Astrocyte (in vitro differentiated cells and primary cell): ENCODE measurements around the gene EVA1B. TPM values are rescaled to one million over a fixed set of nuclear protein-coding genes. Genes with fewer than 3 reads are reported as not detected.

Experiments
- DNase-seq: peaks from one replicate; pipeline ENCODE4 v3.0.0-alpha.2; 2010; ENCODE audit warnings: low read depth
- FAIRE-seq: peaks from 2 replicates; lab custom pipeline; 2011; peaks lifted over from hg19 to GRCh38; lab: Jason Lieb, UNC
- H2AFZ ChIP-seq: 2 replicates; pipeline ENCODE4 v1.6.0; 2012; ENCODE audit warnings: low read depth, low read length, inconsistent platforms
- H3K27ac ChIP-seq: 2 replicates; pipeline ENCODE4 v1.5.1; 2011; ENCODE audit warnings: low read depth, low read length, inconsistent platforms
- H3K27me3 ChIP-seq: 2 replicates; pipeline ENCODE4 v1.6.0; 2011; ENCODE audit warnings: low read length, inconsistent platforms; ENCODE audit not compliant: insufficient read depth
- H3K36me3 ChIP-seq: 2 replicates; pipeline ENCODE4 v1.5.1; 2011; ENCODE audit warnings: low read length, inconsistent platforms; ENCODE audit not compliant: insufficient read depth
- H3K4me1 ChIP-seq: 2 replicates; pipeline ENCODE4 v1.5.1; 2011; ENCODE audit warnings: low read length, inconsistent platforms; ENCODE audit not compliant: insufficient read depth
- H3K4me2 ChIP-seq: 2 replicates; pipeline ENCODE4 v1.6.0; 2012; ENCODE audit warnings: low read length, inconsistent platforms
- H3K4me3 ChIP-seq: 2 replicates; pipeline ENCODE4 v1.5.1; 2011; ENCODE audit warnings: low read depth, mild to moderate bottlenecking, low read length, inconsistent platforms; ENCODE audit not compliant: insufficient read depth
- H3K79me2 ChIP-seq: 2 replicates; pipeline ENCODE4 v1.6.0; 2012; ENCODE audit warnings: mild to moderate bottlenecking, low read length, inconsistent platforms; ENCODE audit not compliant: insufficient read depth
- H3K9ac ChIP-seq: 2 replicates; pipeline ENCODE4 v1.6.0; 2012; ENCODE audit warnings: mild to moderate bottlenecking, low read length, inconsistent platforms
- H3K9me3 ChIP-seq: 2 replicates; pipeline ENCODE4 v1.5.1; 2012; ENCODE audit warnings: low read depth, mild to moderate bottlenecking, low read length, inconsistent platforms; ENCODE audit not compliant: insufficient read depth
- H4K20me1 ChIP-seq: 2 replicates; pipeline ENCODE4 v1.6.0; 2012; ENCODE audit warnings: low read length, inconsistent platforms; ENCODE audit not compliant: insufficient read depth
- H3K27ac Mint-ChIP-seq: one replicate; pipeline ENCODE4 v1.8.0; 2021; ENCODE audit warnings: mild to moderate bottlenecking, mixed read lengths; ENCODE audit not compliant: unreplicated experiment
- H3K27me3 Mint-ChIP-seq: one replicate; pipeline ENCODE4 v1.8.0; 2021; ENCODE audit warnings: low read depth, mixed read lengths; ENCODE audit not compliant: unreplicated experiment
- H3K36me3 Mint-ChIP-seq: one replicate; pipeline ENCODE4 v1.8.0; 2021; ENCODE audit warnings: low read depth, mixed read lengths; ENCODE audit not compliant: unreplicated experiment
- H3K4me1 Mint-ChIP-seq: one replicate; pipeline ENCODE4 v1.8.0; 2021; ENCODE audit warnings: low read depth, mixed read lengths; ENCODE audit not compliant: unreplicated experiment
- H3K4me3 Mint-ChIP-seq: one replicate; pipeline ENCODE4 v1.8.0; 2021; ENCODE audit warnings: mild to moderate bottlenecking, moderate library complexity, mixed read lengths; ENCODE audit not compliant: unreplicated experiment
- H3K9me3 Mint-ChIP-seq: one replicate; pipeline ENCODE4 v1.8.0; 2021; ENCODE audit warnings: mild to moderate bottlenecking, mixed read lengths; ENCODE audit not compliant: unreplicated experiment
- CTCF ChIP-seq: IDR thresholded peaks from 2 replicates; pipeline ENCODE4 v1.5.1; 2011; ENCODE audit warnings: low read depth, mild to moderate bottlenecking, inconsistent platforms, low read length, moderate library complexity; ENCODE audit not compliant: insufficient read depth
- EZH2 ChIP-seq: IDR thresholded peaks from 2 replicates; pipeline ENCODE4 v1.6.1; 2012; ENCODE audit warnings: mild to moderate bottlenecking, low read length, inconsistent platforms; ENCODE audit not compliant: insufficient read depth
- total RNA-seq: library from RNA; stranded (reverse); gene quantifications from 2 replicates; pipeline ENCODE4 v1.2.1, GENCODE V29; 2021

Gene EVA1B
- total RNA-seq, 1 donor from 2014 or later, result 57.3 TPM

DNA sequence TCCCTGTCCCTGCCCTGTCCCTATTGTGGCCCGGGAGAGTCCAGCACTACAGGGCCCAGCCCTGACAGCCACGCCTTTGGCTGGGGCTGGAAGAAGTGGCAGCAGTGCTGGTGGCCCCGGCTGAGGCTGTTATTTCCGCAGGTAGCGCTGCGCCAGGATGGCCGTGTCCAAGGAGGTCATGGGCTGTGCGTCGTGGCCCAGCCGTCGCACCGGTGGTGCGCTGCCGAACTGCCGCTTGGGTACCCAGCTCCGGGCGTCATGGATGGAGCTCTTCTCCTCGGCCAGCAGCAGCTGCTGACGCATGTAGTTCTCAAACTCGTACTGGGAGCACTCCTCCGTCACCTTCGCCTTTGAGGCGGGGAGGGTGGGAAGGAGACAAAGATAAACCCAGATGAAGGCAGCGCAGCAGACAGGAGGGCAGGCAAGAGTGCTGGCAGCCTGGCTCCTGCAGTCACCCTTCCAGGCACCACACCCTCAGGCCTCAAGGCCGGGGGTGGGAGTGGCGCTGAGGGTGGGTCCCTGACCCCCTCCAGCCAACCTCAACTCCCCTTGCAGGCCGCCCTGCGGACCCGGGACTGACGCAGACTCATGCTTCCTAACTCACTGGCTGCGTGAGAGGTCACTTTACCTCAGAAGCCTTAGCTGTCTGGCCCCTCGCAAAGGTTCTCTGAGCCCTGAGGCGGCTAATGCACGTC, 18.3 kb upstream of the EVA1B start:
- Histone ChIP-seq H3K4me1 (peaks cover 12% of the 10 kb centered on the region), H3K27ac (no peak overlapping the region), H3K36me3 (peaks cover 9% of the 10 kb centered on the region), H4K20me1 (no peaks in the 10 kb centered on the region), H3K9ac (no peak overlapping the region), H3K9me3 (no peaks in the 10 kb centered on the region), H3K4me2 (no peak overlapping the region), H2AFZ (no peak overlapping the region), H3K27me3 (no peaks in the 10 kb centered on the region), H3K79me2 (no peaks in the 10 kb centered on the region), H3K4me3 (no peak overlapping the region)
- Mint-ChIP-seq H3K27ac (no peak overlapping the region), H3K36me3 (peaks cover 19% of the 10 kb centered on the region), H3K4me3 (no peak overlapping the region), H3K4me1 (peaks cover 7% of the 10 kb centered on the region), H3K9me3 (no peaks in the 10 kb centered on the region), H3K27me3 (peaks cover 2% of the 10 kb centered on the region)
- FAIRE-seq (no peak), DNase-seq (no peak)
- TF ChIP-seq EZH2 (no peak), CTCF (no peak)

DNA sequence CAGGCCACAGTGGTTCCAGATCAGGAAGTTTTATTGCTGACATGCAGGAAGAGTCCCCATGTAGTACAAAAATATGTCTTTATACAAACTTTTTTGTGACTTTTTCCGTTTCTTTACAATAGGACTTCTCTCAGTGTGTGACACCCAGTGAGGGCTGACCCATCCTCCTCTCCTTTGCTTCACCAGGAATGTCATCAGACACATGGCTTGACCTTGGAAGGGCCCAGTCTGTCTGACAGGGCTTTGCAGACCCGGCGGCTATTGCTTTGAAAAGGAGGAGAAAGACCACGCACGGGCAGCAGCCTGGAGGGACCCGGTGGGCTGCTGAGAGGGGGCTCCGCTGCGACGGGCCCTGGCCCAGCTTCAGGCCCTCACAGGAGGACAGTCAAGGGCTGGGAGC, 16.2 kb upstream of the EVA1B start:
- Histone ChIP-seq H3K27ac (no peak overlapping the region), H3K4me1 (peaks cover 12% of the 10 kb centered on the region), H3K4me2 (no peak overlapping the region), H3K79me2 (no peaks in the 10 kb centered on the region), H2AFZ (no peak overlapping the region), H3K9me3 (no peaks in the 10 kb centered on the region), H3K9ac (no peak overlapping the region), H3K27me3 (no peaks in the 10 kb centered on the region), H3K36me3 (no peaks in the 10 kb centered on the region), H4K20me1 (no peaks in the 10 kb centered on the region), H3K4me3 (no peak overlapping the region)
- no peak for FAIRE-seq
- Mint-ChIP-seq H3K36me3 (peaks cover 16% of the 10 kb centered on the region), H3K27me3 (peaks cover 3% of the 10 kb centered on the region), H3K9me3 (no peaks in the 10 kb centered on the region), H3K27ac (no peak overlapping the region), H3K4me1 (peaks cover 8% of the 10 kb centered on the region), H3K4me3 (no peak overlapping the region)
- TF ChIP-seq CTCF, result no peak
- TF ChIP-seq EZH2, result no peak
- DNase-seq, result no peak

DNA sequence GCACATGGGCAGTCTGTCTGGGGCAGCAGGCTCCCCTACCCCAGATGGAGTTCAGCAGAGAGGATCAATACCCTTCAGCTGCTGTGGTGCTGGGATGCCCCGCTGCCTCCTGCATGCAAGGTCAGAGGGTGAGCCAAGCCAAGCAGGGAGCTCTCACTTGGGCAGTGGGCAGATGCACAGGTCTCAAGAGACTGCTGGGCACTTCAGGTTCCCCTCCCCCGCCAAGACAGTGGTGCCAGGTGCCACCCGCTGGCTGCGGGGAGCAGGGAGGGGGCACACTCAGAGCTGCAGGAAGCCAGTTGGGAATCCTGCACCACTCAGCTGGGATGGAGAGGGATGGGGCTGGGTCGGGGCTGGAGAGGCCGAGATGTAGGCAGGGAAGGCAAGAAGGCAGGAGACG, 15.8 kb upstream of the EVA1B start:
- H3K27ac Mint-ChIP-seq, result no peak overlapping the region

More for the DNA sequence above, 15.8 kb upstream of the EVA1B start:
- no peaks in the 10 kb centered on the region for H3K79me2 ChIP-seq
- FAIRE-seq, result no peak
- Mint-ChIP-seq H3K27me3 (peaks cover 3% of the 10 kb centered on the region), H3K9me3 (no peaks in the 10 kb centered on the region), H3K4me3 (no peak overlapping the region), H3K36me3 (peaks cover 15% of the 10 kb centered on the region), H3K4me1 (peaks cover 8% of the 10 kb centered on the region)
- H3K9ac ChIP-seq, result no peak overlapping the region
- H2AFZ ChIP-seq, result no peak overlapping the region
- H3K9me3 ChIP-seq, result no peaks in the 10 kb centered on the region
- no peak overlapping the region for H3K27ac ChIP-seq
- no peak overlapping the region for H3K4me3 ChIP-seq
- no peaks in the 10 kb centered on the region for H4K20me1 ChIP-seq
- TF ChIP-seq CTCF (no peak), EZH2 (no peak)
- H3K4me1 ChIP-seq, result peaks cover 12% of the 10 kb centered on the region
- H3K36me3 ChIP-seq, result no peaks in the 10 kb centered on the region
- no peaks in the 10 kb centered on the region for H3K27me3 ChIP-seq
- no peak for DNase-seq
- H3K4me2 ChIP-seq, result no peak overlapping the region
